Hypothalamus (tissue), 51 donors: ENCODE measurements around the gene ATRNL1.
"Not testable (repeated sequence)": the region's sequence is repeated elsewhere in the genome, so short reads cannot be mapped to it uniquely, and the experiment has no call there.

Experiments
- DNase-seq, 51 donors: peaks; one replicate each; lab custom pipeline; 2025; lab: John Stamatoyannopoulos, UW

Gene ATRNL1

GRCh38 chr10:115826396-115826795 is 733.2 kb downstream of the ATRNL1 start:
- DNase-seq: no peak

GRCh38 chr10:115827231-115828009 is 734.3 kb downstream of the ATRNL1 start:
- no peak for DNase-seq

GRCh38 chr10:115828182-115828581 is 735.0 kb downstream of the ATRNL1 start:
- not testable (repeated sequence) for DNase-seq

GRCh38 chr10:115829521-115830205 is 736.5 kb downstream of the ATRNL1 start:
- DNase-seq: no peak

- no peak for DNase-seq
Measured at GRCh38 chr10:115830265-115830970, 737.3 kb downstream of the ATRNL1 start.

- no peak for DNase-seq
Measured at GRCh38 chr10:115831016-115831415, 737.9 kb downstream of the ATRNL1 start.

GRCh38 chr10:115833119-115833518 is 740.0 kb downstream of the ATRNL1 start:
- no peak for DNase-seq

- no peak for DNase-seq
Measured at GRCh38 chr10:115844591-115844990, 751.4 kb downstream of the ATRNL1 start.

- DNase-seq: no peak
Measured at GRCh38 chr10:115845921-115846320, 752.8 kb downstream of the ATRNL1 start.

- DNase-seq: no peak
Measured at GRCh38 chr10:115846528-115846927, 753.4 kb downstream of the ATRNL1 start.

GRCh38 chr10:115849197-115849596 is 756.0 kb downstream of the ATRNL1 start:
- DNase-seq: no peak

GRCh38 chr10:115850666-115851065 is 757.5 kb downstream of the ATRNL1 start:
- no peak for DNase-seq

- no peak for DNase-seq
Measured at GRCh38 chr10:115851695-115852094, 758.5 kb downstream of the ATRNL1 start.

- DNase-seq: no peak
Measured at GRCh38 chr10:115854740-115855435, 761.7 kb downstream of the ATRNL1 start.

- no peak for DNase-seq
Measured at GRCh38 chr10:115856580-115856979, 763.4 kb downstream of the ATRNL1 start.

GRCh38 chr10:115857856-115858255 is 764.7 kb downstream of the ATRNL1 start:
- no peak for DNase-seq

- no peak for DNase-seq
Measured at GRCh38 chr10:115860182-115861107, 767.3 kb downstream of the ATRNL1 start.

GRCh38 chr10:115861455-115861854 is 768.3 kb downstream of the ATRNL1 start:
- no peak for DNase-seq

GRCh38 chr10:115861864-115862263 is 768.7 kb downstream of the ATRNL1 start:
- no peak for DNase-seq

- no peak for DNase-seq
Measured at GRCh38 chr10:115866174-115866573, 773.0 kb downstream of the ATRNL1 start.
